Mesothelial cell of epicardium (in vitro differentiated cells): ENCODE results near the gene GOLGA6C. TPM values are rescaled to one million over a fixed set of nuclear protein-coding genes. Genes with fewer than 3 reads are reported as not detected.
"Not testable (repeated sequence)": the region's sequence is repeated elsewhere in the genome, so short reads cannot be mapped to it uniquely, and the experiment has no call there.

Experiments
- DNase-seq, 2 experiments: peaks; one replicate each; pipeline ENCODE4 v3.0.0; 2021; ENCODE audit warnings: low spot score in 2 of 2; ENCODE audit not compliant: unreplicated experiment in 2 of 2
- H3K27ac Mint-ChIP-seq: 2 replicates; pipeline ENCODE4 v1.8.0; 2021; ENCODE audit warnings: mixed read lengths
- H3K27me3 Mint-ChIP-seq: 2 replicates; pipeline ENCODE4 v1.8.0; 2021; ENCODE audit warnings: low read depth, mixed read lengths
- H3K36me3 Mint-ChIP-seq: 2 replicates; pipeline ENCODE4 v1.8.0; 2021; ENCODE audit warnings: mixed read lengths
- H3K4me1 Mint-ChIP-seq: 2 replicates; pipeline ENCODE4 v1.8.0; 2021; ENCODE audit warnings: mixed read lengths
- H3K4me3 Mint-ChIP-seq: 2 replicates; pipeline ENCODE4 v1.8.0; 2021; ENCODE audit warnings: mild to moderate bottlenecking, moderate library complexity, mixed read lengths
- H3K9me3 Mint-ChIP-seq: 2 replicates; pipeline ENCODE4 v1.8.0; 2021; ENCODE audit warnings: mixed read lengths
- total RNA-seq: library from RNA; stranded (reverse); gene quantifications from 3 replicates; pipeline ENCODE4 v1.2.1, GENCODE V29; 2021
- TF ChIP-seq, protein P1 (sequence below): fragments of 200-600 bp; sonication (generic); IDR thresholded peaks from one replicate; pipeline ENCODE4 v1.5.0; 2021; ENCODE audit warnings: antibody characterized with exemption; ENCODE audit not compliant: unreplicated experiment

GOLGA6C gene, protein sequence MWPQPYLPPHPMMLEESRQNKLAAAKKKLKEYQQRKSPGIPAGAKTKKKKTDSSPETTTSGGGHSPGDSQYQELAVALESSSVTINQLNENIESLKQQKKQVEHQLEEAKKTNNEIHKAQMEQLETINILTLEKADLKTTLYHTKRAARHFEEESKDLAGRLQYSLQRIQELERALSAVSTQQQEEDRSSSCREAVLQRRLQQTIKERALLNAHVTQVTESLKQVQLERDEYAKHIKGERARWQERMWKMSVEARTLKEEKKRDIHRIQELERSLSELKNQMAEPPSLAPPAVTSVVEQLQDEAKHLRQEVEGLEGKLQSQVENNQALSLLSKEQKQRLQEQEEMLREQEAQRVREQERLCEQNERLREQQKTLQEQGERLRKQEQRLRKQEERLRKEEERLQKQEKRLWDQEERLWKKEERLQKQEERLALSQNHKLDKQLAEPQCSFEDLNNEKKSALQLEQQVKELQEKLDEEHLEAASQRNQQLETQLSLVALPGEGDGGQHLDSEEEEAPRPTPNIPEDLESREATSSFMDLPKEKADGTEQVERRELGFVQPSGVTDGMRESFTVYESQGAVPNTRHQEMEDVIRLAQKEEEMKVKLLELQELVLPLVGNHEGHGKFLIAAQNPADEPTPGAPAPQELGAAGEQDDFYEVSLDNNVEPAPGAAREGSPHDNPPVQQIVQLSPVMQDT
- 0.20 TPM in 1 of 3 replicates, not detected in the others for total RNA-seq

DNA sequence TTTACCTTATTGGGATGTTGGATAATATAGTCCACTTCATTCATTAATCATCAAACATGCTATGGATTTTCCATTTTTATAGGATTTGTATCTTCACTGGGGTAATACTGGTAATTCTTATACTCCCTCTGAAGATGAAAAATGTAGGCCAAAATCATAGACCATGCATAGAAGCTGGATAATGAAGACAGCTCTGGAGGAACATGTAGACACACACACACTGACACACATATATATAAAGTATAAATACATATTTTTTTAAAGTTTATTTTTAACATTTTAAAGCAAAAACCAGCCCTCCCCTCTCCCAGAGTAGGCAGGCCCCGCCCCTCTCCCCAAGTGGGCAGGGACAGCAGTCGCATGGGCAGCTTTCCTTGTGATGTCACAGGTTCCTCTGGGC is at the start of gene GOLGA6C:
GOLGA6C (plus strand) TSS at position 301 of the 400 bp plus-strand sequence. CDS start 265 bp downstream, outside the sequence.
- not testable (repeated sequence) for H3K27ac Mint-ChIP-seq

DNA sequence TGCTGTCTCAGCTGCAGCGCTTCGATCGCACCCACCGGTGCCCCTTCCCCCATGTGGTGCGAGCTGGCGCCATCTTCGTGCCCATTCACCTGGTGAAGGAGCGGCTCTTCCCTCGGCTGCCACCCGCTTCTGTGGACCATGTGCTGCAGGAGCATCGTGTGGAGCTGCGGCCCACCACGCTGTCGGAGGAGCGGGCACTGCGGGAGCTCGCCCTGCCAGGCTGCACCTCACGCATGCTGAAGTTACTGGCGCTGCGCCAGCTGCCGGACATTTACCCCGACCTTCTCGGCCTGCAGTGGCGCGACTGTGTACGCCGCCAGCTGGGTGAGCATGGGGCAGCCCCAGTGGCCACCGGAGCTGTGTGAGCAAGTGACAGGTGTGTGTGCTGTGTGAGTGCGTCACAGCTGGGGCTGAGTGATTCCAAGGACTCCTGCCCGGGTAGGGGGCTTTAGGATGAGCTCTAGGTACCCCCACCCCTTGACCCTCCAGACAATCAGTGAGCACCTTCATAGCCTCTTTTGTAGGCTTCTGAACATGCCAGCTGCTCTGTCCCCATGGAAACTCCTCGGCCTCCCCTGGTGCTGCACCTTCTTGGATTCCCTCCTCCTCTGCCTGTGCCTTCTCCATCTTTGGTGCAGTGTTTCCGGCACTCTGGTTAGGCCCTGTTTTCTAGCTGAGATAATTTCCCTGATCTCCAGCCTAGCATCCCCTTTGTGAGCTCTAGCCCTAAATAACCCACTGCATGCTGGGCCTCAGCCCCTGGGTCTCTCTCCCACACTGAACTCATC is 49.4 kb upstream of the GOLGA6C start:
- H3K27me3 Mint-ChIP-seq: no peaks in the 10 kb centered on the region
- no peak for DNase-seq
- TF ChIP-seq, protein P1, sequence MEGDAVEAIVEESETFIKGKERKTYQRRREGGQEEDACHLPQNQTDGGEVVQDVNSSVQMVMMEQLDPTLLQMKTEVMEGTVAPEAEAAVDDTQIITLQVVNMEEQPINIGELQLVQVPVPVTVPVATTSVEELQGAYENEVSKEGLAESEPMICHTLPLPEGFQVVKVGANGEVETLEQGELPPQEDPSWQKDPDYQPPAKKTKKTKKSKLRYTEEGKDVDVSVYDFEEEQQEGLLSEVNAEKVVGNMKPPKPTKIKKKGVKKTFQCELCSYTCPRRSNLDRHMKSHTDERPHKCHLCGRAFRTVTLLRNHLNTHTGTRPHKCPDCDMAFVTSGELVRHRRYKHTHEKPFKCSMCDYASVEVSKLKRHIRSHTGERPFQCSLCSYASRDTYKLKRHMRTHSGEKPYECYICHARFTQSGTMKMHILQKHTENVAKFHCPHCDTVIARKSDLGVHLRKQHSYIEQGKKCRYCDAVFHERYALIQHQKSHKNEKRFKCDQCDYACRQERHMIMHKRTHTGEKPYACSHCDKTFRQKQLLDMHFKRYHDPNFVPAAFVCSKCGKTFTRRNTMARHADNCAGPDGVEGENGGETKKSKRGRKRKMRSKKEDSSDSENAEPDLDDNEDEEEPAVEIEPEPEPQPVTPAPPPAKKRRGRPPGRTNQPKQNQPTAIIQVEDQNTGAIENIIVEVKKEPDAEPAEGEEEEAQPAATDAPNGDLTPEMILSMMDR: no peak
- H3K27ac Mint-ChIP-seq: no peak overlapping the region
- no peaks in the 10 kb centered on the region for H3K9me3 Mint-ChIP-seq
- H3K4me1 Mint-ChIP-seq: peaks cover 23% of the 10 kb centered on the region
- no peak overlapping the region for H3K4me3 Mint-ChIP-seq
- peaks cover 4% of the 10 kb centered on the region for H3K36me3 Mint-ChIP-seq

More for the DNA sequence above, at the start of gene GOLGA6C:
- not testable (repeated sequence) for DNase-seq, H3K36me3 Mint-ChIP-seq, H3K4me3 Mint-ChIP-seq, H3K4me1 Mint-ChIP-seq, H3K9me3 Mint-ChIP-seq, H3K27me3 Mint-ChIP-seq

DNA sequence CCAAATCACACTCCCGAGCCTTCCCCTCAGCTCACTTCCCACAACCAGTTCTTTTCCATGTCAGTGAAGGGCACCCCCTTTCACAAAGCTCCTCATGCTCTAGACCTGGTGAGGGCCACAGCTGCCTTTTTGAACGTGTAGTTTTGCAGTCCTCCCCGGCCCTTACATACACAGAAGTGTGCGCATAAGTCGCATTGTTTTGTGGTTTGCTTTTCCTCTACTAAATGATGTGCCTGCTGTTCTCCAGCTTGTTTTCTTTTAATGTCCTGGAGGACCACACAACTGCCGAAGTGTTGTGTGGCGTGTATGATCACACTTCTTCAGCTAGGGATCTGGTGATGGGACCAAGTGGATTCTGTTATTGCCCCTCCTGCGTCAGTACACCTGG is 48.9 kb upstream of the GOLGA6C start:
- no peaks in the 10 kb centered on the region for H3K9me3 Mint-ChIP-seq
- H3K27me3 Mint-ChIP-seq: no peaks in the 10 kb centered on the region
- DNase-seq: no peak
- TF ChIP-seq, protein P1: no peak
- H3K36me3 Mint-ChIP-seq: peaks cover 4% of the 10 kb centered on the region
- no peak overlapping the region for H3K4me3 Mint-ChIP-seq
- no peak overlapping the region for H3K27ac Mint-ChIP-seq
- H3K4me1 Mint-ChIP-seq: peaks cover 18% of the 10 kb centered on the region

DNA sequence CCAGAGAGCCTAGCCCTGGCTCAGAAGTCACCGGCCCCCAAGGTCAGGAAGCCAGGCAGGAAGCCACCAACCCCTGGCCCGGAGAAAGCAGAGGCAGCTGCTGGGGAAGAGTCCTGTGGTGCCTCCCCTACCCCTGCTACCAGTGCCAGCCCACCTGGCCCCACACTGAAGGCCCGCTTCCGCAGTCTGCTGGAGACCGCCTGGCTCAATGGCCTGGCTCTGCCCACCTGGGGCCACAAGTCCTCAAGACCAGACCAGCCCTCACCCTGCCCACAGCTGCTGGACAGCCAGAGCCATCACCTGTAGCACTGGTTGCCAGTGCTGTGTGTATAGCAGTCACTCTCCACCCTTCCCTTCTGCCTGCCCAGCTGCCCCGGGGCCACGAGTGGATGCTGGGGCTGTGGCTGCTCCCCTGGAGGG is 47.3 kb upstream of the GOLGA6C start:
- H3K4me3 Mint-ChIP-seq: no peak overlapping the region

DNA sequence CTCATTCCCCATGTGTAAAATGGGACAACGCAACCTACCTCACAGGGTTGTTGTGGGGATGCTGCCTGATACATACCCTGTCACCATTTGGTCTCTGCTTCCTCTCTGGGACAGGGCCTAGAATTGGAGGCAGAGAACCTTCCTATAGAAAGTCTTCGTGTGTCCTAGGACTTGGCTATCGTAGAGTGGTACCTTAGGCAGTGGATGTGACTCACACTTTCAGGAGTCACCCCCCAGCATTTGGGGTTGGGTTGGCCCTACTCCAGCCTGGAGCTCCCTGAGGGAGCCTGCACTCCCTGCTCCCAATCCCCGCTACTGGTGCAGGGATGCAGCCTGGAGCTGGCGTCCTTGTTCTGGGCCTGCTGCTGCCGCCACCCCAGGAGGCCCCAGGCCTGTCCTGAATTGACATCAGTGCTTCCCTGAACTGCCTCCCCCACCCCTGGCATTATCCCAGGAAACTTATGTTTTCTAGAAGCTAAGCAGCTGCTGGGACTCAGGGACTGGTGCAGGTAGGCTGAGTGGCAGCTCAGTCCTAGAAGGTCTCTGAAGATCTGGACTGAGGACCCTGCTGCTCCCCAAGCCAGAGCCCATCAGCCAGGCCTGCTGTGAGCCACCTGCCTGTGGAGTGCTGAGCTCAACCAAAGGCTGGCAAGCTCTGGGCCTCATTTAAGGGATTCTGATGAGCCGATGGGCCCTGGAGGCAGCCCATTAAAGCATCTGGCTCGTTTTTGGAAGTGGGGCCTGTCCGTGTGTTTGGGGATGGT is 46.5 kb upstream of the GOLGA6C start:
- DNase-seq: no peak
- Mint-ChIP-seq H3K4me3 (no peak overlapping the region), H3K9me3 (no peaks in the 10 kb centered on the region), H3K36me3 (peaks cover 4% of the 10 kb centered on the region), H3K4me1 (peaks cover 6% of the 10 kb centered on the region), H3K27ac (no peak overlapping the region), H3K27me3 (no peaks in the 10 kb centered on the region)
- TF ChIP-seq, protein P1: no peak

More for the DNA sequence above, 47.3 kb upstream of the GOLGA6C start:
- Mint-ChIP-seq H3K27ac (no peak overlapping the region), H3K4me1 (peaks cover 6% of the 10 kb centered on the region), H3K27me3 (no peaks in the 10 kb centered on the region), H3K36me3 (peaks cover 4% of the 10 kb centered on the region), H3K9me3 (no peaks in the 10 kb centered on the region)
- no peak for DNase-seq
- TF ChIP-seq, protein P1: no peak
